IMR-90 (cell line): ENCODE measurements around the gene MYL4. TPM values are rescaled to one million over a fixed set of nuclear protein-coding genes. Genes with fewer than 3 reads are reported as not detected.

ENCODE experiments used
- ATAC-seq: fragments of 200-7000 bp; cut with Tn5 transposase; 2 replicates; pipeline ENCODE4 v1.9.1; 2020; ENCODE audit warnings: low read depth, mild to moderate bottlenecking, moderate library complexity
- BruUV-seq: library from RNA; stranded (reverse); fragments of 400-500 nt; replicated peaks from 2 replicates; lab custom pipeline; 2021; lab: Mats Ljungman, UMichigan
- CTCF ChIA-PET: fragments of 300-600 bp; formaldehyde crosslinking; extraction: SDS; loops from one replicate; lab custom pipeline; 2021; ENCODE audit warnings: antibody characterized with exemption; lab: Yijun Ruan, JAX
- POLR2A ChIA-PET: fragments of 300-600 bp; sonication (Branson Sonifier 250); formaldehyde crosslinking; loops from one replicate; lab custom pipeline; 2022; ENCODE audit warnings: antibody characterized with exemption; ENCODE audit not compliant: unreplicated experiment; lab: Charles Lee
- DNase-seq: peaks from one replicate; pipeline ENCODE4 v3.0.0; 2013
- H2AFZ ChIP-seq: replicated peaks from 2 replicates; pipeline ENCODE3; 2013; ENCODE audit warnings: low read length, mild to moderate bottlenecking; ENCODE audit not compliant: poor library complexity
- H2AK5ac ChIP-seq: 2 replicates; pipeline ENCODE4 v1.6.1; 2013; ENCODE audit warnings: low read depth, low read length, inconsistent platforms
- H2AK9ac ChIP-seq: replicated peaks from 2 replicates; pipeline ENCODE3; 2013; ENCODE audit warnings: mild to moderate bottlenecking, low read depth, low read length, moderate library complexity; ENCODE audit not compliant: poor library complexity
- H2BK120ac ChIP-seq: 2 replicates; pipeline ENCODE4 v1.6.1; 2013; ENCODE audit warnings: low read depth, low read length, inconsistent platforms
- H2BK15ac ChIP-seq: 3 replicates; pipeline ENCODE4 v1.6.1; 2013; ENCODE audit warnings: low read depth, low read length, inconsistent platforms
- H2BK20ac ChIP-seq: 2 replicates; pipeline ENCODE4 v1.6.1; 2013; ENCODE audit warnings: low read depth, mild to moderate bottlenecking, inconsistent platforms, low read length, moderate library complexity
- H2BK5ac ChIP-seq: 2 replicates; pipeline ENCODE4 v1.6.1; 2013; ENCODE audit warnings: mild to moderate bottlenecking, low read depth, low read length, inconsistent platforms; ENCODE audit not compliant: poor library complexity, severe bottlenecking
- H3K14ac ChIP-seq: replicated peaks from 2 replicates; pipeline ENCODE4 v1.6.1; 2013; ENCODE audit warnings: low read depth, low read length, inconsistent platforms
- H3K18ac ChIP-seq: 2 replicates; pipeline ENCODE4 v1.6.1; 2013; ENCODE audit warnings: low read depth, low read length, control low read depth
- H3K23ac ChIP-seq: 2 replicates; pipeline ENCODE4 v1.6.1; 2013; ENCODE audit warnings: low read depth, low read length, inconsistent platforms
- H3K27ac ChIP-seq: 2 replicates; pipeline ENCODE4 v1.5.1; 2013; ENCODE audit warnings: mild to moderate bottlenecking, control low read depth, low read length; ENCODE audit not compliant: insufficient read depth
- H3K27me3 ChIP-seq: 2 replicates; pipeline ENCODE4 v1.6.1; 2013; ENCODE audit warnings: low read length; ENCODE audit not compliant: control insufficient read depth, insufficient read depth
- H3K36me3 ChIP-seq: 2 replicates; pipeline ENCODE4 v1.6.1; 2013; ENCODE audit warnings: low read length, mixed read lengths; ENCODE audit not compliant: control insufficient read depth, insufficient read depth
- H3K4ac ChIP-seq: 2 replicates; pipeline ENCODE4 v1.6.1; 2013; ENCODE audit warnings: low read depth, low read length, inconsistent platforms
- H3K4me1 ChIP-seq: 2 replicates; pipeline ENCODE4 v1.6.1; 2013; ENCODE audit warnings: low read length, mixed read lengths; ENCODE audit not compliant: control insufficient read depth, insufficient read depth
- H3K4me2 ChIP-seq: 2 replicates; pipeline ENCODE4 v1.6.1; 2013; ENCODE audit warnings: low read depth, mild to moderate bottlenecking, control low read depth, low read length, moderate library complexity
- H3K4me3 ChIP-seq: 2 replicates; pipeline ENCODE4 v1.5.1; 2013; ENCODE audit warnings: low read depth, mild to moderate bottlenecking, control low read depth, low read length, moderate library complexity; ENCODE audit not compliant: insufficient read depth
- H3K56ac ChIP-seq: 2 replicates; pipeline ENCODE4 v1.6.1; 2013; ENCODE audit warnings: low read length, inconsistent platforms; ENCODE audit not compliant: insufficient read depth; ENCODE audit errors: extremely low read depth
- H3K79me1 ChIP-seq, 2 experiments: 2 replicates each; pipeline ENCODE4 v1.6.1; 2013; ENCODE audit warnings: low read length in 2 of 2, inconsistent platforms in 1 of 2, low read depth in 1 of 2
- H3K9ac ChIP-seq: 2 replicates; pipeline ENCODE4 v1.6.1; 2013; ENCODE audit warnings: low read depth, low read length, control low read depth
- H3K9me1 ChIP-seq: 2 replicates; pipeline ENCODE4 v1.6.1; 2013; ENCODE audit warnings: low read length, inconsistent platforms; ENCODE audit not compliant: insufficient read depth
- H3K9me3 ChIP-seq: 2 replicates; pipeline ENCODE4 v1.6.1; 2013; ENCODE audit warnings: low read length; ENCODE audit not compliant: control insufficient read depth, insufficient read depth
- H4K20me1 ChIP-seq: 2 replicates; pipeline ENCODE4 v1.6.1; 2013; ENCODE audit warnings: low read length, inconsistent platforms; ENCODE audit not compliant: insufficient read depth
- H4K5ac ChIP-seq: 2 replicates; pipeline ENCODE4 v1.6.1; 2013; ENCODE audit warnings: mild to moderate bottlenecking, low read depth, low read length, control low read depth
- H4K8ac ChIP-seq, 2 experiments: 2 replicates each; pipeline ENCODE4 v1.6.1; 2013; ENCODE audit warnings: low read depth in 2 of 2, low read length in 2 of 2, control low read depth in 1 of 2, inconsistent platforms in 1 of 2
- H4K91ac ChIP-seq: 2 replicates; pipeline ENCODE4 v1.6.1; 2013; ENCODE audit warnings: low read depth, low read length, inconsistent platforms; ENCODE audit not compliant: insufficient read depth
- BHLHE40 ChIP-seq: fragments of 150-350 bp; IDR thresholded peaks from 2 replicates; pipeline ENCODE4 v1.6.1; 2016; ENCODE audit warnings: mild to moderate bottlenecking, low read depth, low read length
- WGBS, 2 experiments: methylation state at CpG; one replicate each; pipeline versions ENCODE4 v1.1.5 to v1.1.7; 2013; ENCODE audit warnings: missing lambda C conversion rate in 2 of 2; ENCODE audit not compliant: insufficient read length in 1 of 2; ENCODE audit errors: extremely low coverage in 2 of 2; 5-methylcytosine and 5-hydroxymethylcytosine counted together
- dilution Hi-C: fragments of 300-500 bp; cut with HindIII; formaldehyde crosslinking; loops from one replicate; pipeline ENCODE4 v1.14.3; 2018; ENCODE audit warnings: low sequenced_read_pairs; ENCODE audit not compliant: unreplicated experiment
- in situ Hi-C: fragments of 300-500 bp; cut with MboI; formaldehyde crosslinking; loops from 3 replicates; pipeline ENCODE4 v1.14.3; 2019; ENCODE audit warnings: low sequenced_read_pairs, inconsistent platforms, mixed read lengths
- intact Hi-C: fragments of 100-400 bp; cut with micrococcal nuclease; formaldehyde crosslinking; loops from 2 replicates; pipeline ENCODE4 v1.10.0; 2022
- polyA plus RNA-seq, 3 experiments: library from polyadenylated mRNA; depleted of rRNA; stranded (reverse); fragments of >200 nt; gene quantifications; 2 replicates each; pipeline ENCODE4 v1.2.3, GENCODE V29; 2012; ENCODE audit warnings: low replicate concordance in 1 of 3
- total RNA-seq: library from RNA; depleted of rRNA; stranded (reverse); fragments of >200 nt; gene quantifications from 2 replicates; pipeline ENCODE4 v1.2.3, GENCODE V29; 2012

The MYL4 gene
- total and polyA plus RNA-seq, 2 of the 4 experiments (the other 2 are of a cell fraction) = not detected

GRCh38 chr17:47218896-47219430 lies 9.8 kb downstream of the MYL4 start:
- Histone ChIP-seq H3K56ac (no peak overlapping the region), H3K23ac (peak overlapping the region; percentile 33; the same call in 1 of the 2 replicates), H3K18ac (no peak overlapping the region), H2BK120ac (no peak overlapping the region), H4K20me1 (no peaks in the 10 kb centered on the region), H3K4me3 (no peak overlapping the region), H3K79me1 (no peaks in the 10 kb centered on the region), H4K8ac (no peak overlapping the region), H2BK15ac (no peak overlapping the region), H3K14ac (no peak overlapping the region), H3K9ac (no peak overlapping the region), H2BK20ac (no peak overlapping the region), H3K36me3 (no peaks in the 10 kb centered on the region), H3K27ac (no peak overlapping the region), H2AK5ac (peak overlapping the region; percentile 13; the same call in 1 of the 2 replicates), H2BK5ac (no peak overlapping the region), H3K4me1 (peaks cover 6% of the 10 kb centered on the region), H4K5ac (no peak overlapping the region), H2AK9ac (no peak overlapping the region), H3K9me1 (no peaks in the 10 kb centered on the region; the same call in 1 of the 2 replicates), H3K4ac (0 out of 2 replicates have a peak overlapping the region, but pooled peaks have one; percentile 1), H3K9me3 (no peaks in the 10 kb centered on the region), H3K4me2 (no peak overlapping the region), H4K91ac (no peak overlapping the region; the same call in 1 of the 2 replicates), H2AFZ (no peak overlapping the region), H3K27me3 (no peaks in the 10 kb centered on the region)
- ATAC-seq (no peak), DNase-seq (no peak)
- TF ChIP-seq BHLHE40 = no peak
- CTCF ChIA-PET = no interaction called here
- intact Hi-C loops = no loop called here
- no TSS peak for BruUV-seq
- WGBS, 2 experiments = no CpG with 5 or more reads among the region's 6 CpGs
- POLR2A ChIA-PET = no interaction called here
- dilution Hi-C loops = no loop called here
- in situ Hi-C loops = no loop called here
